Bronchial epithelial cell (primary cell): ENCODE measurements around the gene OPTC. TPM values are rescaled to one million over a fixed set of nuclear protein-coding genes. Genes with fewer than 3 reads are reported as not detected.

Source experiments
- DNase-seq: peaks from one replicate; pipeline ENCODE4 v3.0.0-alpha.2; 2010; ENCODE audit warnings: low read depth
- FAIRE-seq: peaks from 2 replicates; lab custom pipeline; 2011; peaks lifted over from hg19 to GRCh38; lab: Jason Lieb, UNC
- H3K27me3 ChIP-seq: 2 replicates; pipeline ENCODE4 v1.5.1; 2011; ENCODE audit warnings: low read length; ENCODE audit not compliant: control insufficient read depth, insufficient read depth
- H3K36me3 ChIP-seq: 2 replicates; pipeline ENCODE4 v1.5.1; 2011; ENCODE audit warnings: low read length; ENCODE audit not compliant: control insufficient read depth, insufficient read depth
- H3K4me3 ChIP-seq: 2 replicates; pipeline ENCODE4 v1.5.1; 2011; ENCODE audit warnings: mild to moderate bottlenecking, low read depth, low read length, control low read depth
- CTCF ChIP-seq: IDR thresholded peaks from 2 replicates; pipeline ENCODE4 v1.5.1; 2011; ENCODE audit warnings: mild to moderate bottlenecking, moderate library complexity, low read length, control low read depth, inconsistent platforms; ENCODE audit not compliant: insufficient read depth, severe bottlenecking
- total RNA-seq: library from RNA; depleted of rRNA; stranded (reverse); fragments of >200 nt; gene quantifications from 2 replicates; pipeline ENCODE4 v1.2.1, GENCODE V29; 2014

The OPTC gene
- total RNA-seq, 1 donor from 2014 or later: not detected

- TF ChIP-seq CTCF: no peak
- FAIRE-seq: no peak
- no peaks in the 10 kb centered on the region for H3K36me3 ChIP-seq
- peaks cover 9% of the 10 kb centered on the region for H3K27me3 ChIP-seq
- DNase-seq: no peak
- no peak overlapping the region for H3K4me3 ChIP-seq
These were observed 20.7 kb upstream of the OPTC start for GRCh38 chr1:203473281-203473680.

- no peak for TF ChIP-seq CTCF
- DNase-seq (no peak), FAIRE-seq (no peak)
- Histone ChIP-seq H3K4me3 (no peak overlapping the region), H3K36me3 (no peaks in the 10 kb centered on the region), H3K27me3 (peaks cover 9% of the 10 kb centered on the region)
These were observed 20.1 kb upstream of the OPTC start for GRCh38 chr1:203473781-203474305.

- Histone ChIP-seq H3K4me3 (no peak within 1 kb of the TSS), H3K36me3 (no peaks in the 10 kb centered on the region), H3K27me3 (peaks cover 7% of the 10 kb centered on the region)
- no peak for TF ChIP-seq CTCF
- DNase-seq (peak; percentile 8), FAIRE-seq (no peak)
These were observed 18.7 kb upstream of the OPTC start, which contains the start of gene PRELP for GRCh38 chr1:203475012-203475981. Gene PRELP, plus strand, starts transcription at chr1:203475806. Its CDS starts 7,379 bp downstream, at chr1:203483185.

- peak; percentile 60 for FAIRE-seq
- no peak for TF ChIP-seq CTCF
- H3K27me3 ChIP-seq: peaks cover 7% of the 10 kb centered on the region
- no peaks in the 10 kb centered on the region for H3K36me3 ChIP-seq
- H3K4me3 ChIP-seq: no peak overlapping the region
- no peak for DNase-seq
These were observed 17.6 kb upstream of the OPTC start for GRCh38 chr1:203476216-203476814.

- no peak overlapping the region for H3K4me3 ChIP-seq
- no peaks in the 10 kb centered on the region for H3K36me3 ChIP-seq
- no peak for TF ChIP-seq CTCF
- peaks cover 7% of the 10 kb centered on the region for H3K27me3 ChIP-seq
- DNase-seq (no peak), FAIRE-seq (no peak)
These were observed 16.2 kb upstream of the OPTC start for GRCh38 chr1:203477748-203478147.
